ENCODE results near the gene VAPA.
A peak's percentile ranks its signal among the peaks of the same experiment; 100 is the strongest.

The VAPA gene

DNA sequence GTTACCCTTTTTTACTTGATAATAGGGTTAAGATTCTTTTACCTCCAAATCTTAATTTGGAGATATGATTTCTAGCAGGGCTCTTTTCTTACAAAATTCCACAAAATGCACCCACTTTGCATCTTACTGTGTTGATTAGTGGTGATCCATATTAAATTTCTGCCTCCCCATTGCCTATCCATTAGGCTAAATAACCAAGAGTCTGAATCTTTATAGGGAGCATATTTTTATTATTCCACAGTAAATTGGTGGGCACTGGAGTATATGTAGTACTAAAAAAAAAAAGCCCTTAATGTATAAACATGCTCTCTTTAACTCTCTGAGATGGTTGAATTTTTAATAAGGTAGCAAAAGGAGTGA lies 36.2 kb upstream of the VAPA start:
- DNase-seq (ENCODE audit: low read depth) = no peak
- peak overlapping the region; percentile 32 for H3K4me3 ChIP-seq (ENCODE audit: low read length)
- TF ChIP-seq, protein P1, sequence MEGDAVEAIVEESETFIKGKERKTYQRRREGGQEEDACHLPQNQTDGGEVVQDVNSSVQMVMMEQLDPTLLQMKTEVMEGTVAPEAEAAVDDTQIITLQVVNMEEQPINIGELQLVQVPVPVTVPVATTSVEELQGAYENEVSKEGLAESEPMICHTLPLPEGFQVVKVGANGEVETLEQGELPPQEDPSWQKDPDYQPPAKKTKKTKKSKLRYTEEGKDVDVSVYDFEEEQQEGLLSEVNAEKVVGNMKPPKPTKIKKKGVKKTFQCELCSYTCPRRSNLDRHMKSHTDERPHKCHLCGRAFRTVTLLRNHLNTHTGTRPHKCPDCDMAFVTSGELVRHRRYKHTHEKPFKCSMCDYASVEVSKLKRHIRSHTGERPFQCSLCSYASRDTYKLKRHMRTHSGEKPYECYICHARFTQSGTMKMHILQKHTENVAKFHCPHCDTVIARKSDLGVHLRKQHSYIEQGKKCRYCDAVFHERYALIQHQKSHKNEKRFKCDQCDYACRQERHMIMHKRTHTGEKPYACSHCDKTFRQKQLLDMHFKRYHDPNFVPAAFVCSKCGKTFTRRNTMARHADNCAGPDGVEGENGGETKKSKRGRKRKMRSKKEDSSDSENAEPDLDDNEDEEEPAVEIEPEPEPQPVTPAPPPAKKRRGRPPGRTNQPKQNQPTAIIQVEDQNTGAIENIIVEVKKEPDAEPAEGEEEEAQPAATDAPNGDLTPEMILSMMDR (conservative IDR thresholded peaks at IDR 0.05; ENCODE audit: low read depth, low read length) = no peak

DNA sequence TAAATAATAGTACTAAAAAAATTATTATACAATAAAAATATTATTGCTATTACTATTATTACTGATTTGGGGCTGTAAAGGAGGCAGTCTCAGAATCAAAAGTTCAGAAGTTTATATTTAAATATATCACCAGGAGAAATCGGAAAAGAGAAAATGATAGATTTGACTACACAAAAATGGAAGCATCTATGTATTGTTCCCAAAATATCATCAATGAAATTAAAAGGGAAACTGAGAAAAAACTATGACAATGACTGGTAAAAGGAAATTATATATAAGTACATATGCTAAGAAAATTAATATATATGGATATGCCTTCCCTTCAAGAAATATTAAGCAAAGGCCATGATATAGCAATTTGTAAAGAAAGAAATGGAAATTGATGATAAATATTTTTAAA lies 35.7 kb upstream of the VAPA start:
- no peak overlapping the region for H3K4me3 ChIP-seq (ENCODE audit: low read length)
- TF ChIP-seq, protein P1 (conservative IDR thresholded peaks at IDR 0.05; ENCODE audit: low read depth, low read length) = no peak
- no peak for DNase-seq (ENCODE audit: low read depth)

DNA sequence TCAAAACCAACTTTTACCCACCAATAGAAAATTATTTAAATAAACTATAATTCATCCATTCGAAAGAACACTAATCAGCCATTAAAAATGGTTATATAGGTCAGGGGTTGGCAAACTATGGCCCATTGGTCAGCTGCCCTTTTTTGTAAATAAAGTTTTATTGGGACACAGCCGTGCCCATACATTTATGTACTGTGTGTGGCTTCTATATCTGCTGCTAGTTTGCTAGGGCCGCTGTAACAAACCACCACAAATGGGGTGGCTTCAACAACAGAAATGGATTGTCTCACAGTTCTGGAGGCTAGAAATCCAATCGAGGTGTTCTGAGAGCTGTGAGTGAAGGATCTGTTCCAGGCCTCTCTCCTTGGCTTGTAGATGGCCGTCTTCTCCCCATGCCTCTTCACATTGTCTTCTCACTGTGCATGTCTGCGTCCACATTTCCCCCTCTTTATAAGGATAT lies 35.0 kb upstream of the VAPA start:
- no peak for DNase-seq (ENCODE audit: low read depth)
- H3K4me3 ChIP-seq (ENCODE audit: low read length) = no peak overlapping the region
- TF ChIP-seq, protein P1 (conservative IDR thresholded peaks at IDR 0.05; ENCODE audit: low read depth, low read length) = no peak

DNA sequence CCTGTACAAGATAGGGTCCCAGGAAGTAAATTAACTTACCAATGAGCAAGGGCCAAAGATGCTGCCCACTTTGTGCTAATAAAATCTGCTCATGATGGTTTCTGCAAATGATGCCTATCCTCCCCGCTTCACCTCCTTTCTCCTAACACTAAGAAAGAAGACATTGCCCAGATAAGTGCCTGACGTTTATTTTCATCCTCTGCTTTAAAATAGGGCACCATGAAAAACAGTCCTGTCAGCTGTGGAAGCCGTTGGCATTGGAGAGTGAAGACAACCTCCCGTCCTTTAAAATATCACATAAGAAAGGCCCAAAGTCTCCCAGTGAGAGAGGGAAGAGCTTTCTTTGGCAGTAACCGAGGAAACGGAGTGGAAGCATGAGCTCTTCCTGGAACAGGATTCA lies 29.7 kb upstream of the VAPA start:
- DNase-seq (ENCODE audit: low read depth) = no peak
- TF ChIP-seq, protein P1 (conservative IDR thresholded peaks at IDR 0.05; ENCODE audit: low read depth, low read length) = no peak
- H3K4me3 ChIP-seq (ENCODE audit: low read length) = no peak overlapping the region

GRCh38 chr18:9884532-9885140 lies 29.2 kb upstream of the VAPA start:
- TF ChIP-seq, protein P1 (conservative IDR thresholded peaks at IDR 0.05; ENCODE audit: low read depth, low read length) = no peak
- DNase-seq (ENCODE audit: low read depth) = no peak
- no peak overlapping the region for H3K4me3 ChIP-seq (ENCODE audit: low read length)

- H3K4me3 ChIP-seq (ENCODE audit: low read length) = no peak within 1 kb of the TSS
- TF ChIP-seq, protein P1 (conservative IDR thresholded peaks at IDR 0.05; ENCODE audit: low read depth, low read length) = no peak
- DNase-seq (ENCODE audit: low read depth) = no peak
These were observed 28.4 kb upstream of the VAPA start, which contains the start of gene TXNDC2 for GRCh38 chr18:9885170-9886004. Gene TXNDC2 (plus strand): TSS chr18:9885973. CDS start chr18:9886681, 708 bp downstream.

- no peak for DNase-seq (ENCODE audit: low read depth)
- no peak overlapping the region for H3K4me3 ChIP-seq (ENCODE audit: low read length)
- TF ChIP-seq, protein P1 (conservative IDR thresholded peaks at IDR 0.05; ENCODE audit: low read depth, low read length) = no peak
These were observed 27.8 kb upstream of the VAPA start for GRCh38 chr18:9886005-9886348.
